Liver (tissue), 3 donors: ENCODE data around the gene MAPKBP1.

Experiments used
- EGR1 ChIP-seq, 2 donors: IDR thresholded peaks; 2 replicates each; pipeline ENCODE4 v1.6.1; 2016 to 2018; ENCODE audit warnings: antibody characterized with exemption in 2 of 2, low read depth in 2 of 2
- FOXA1 ChIP-seq: IDR thresholded peaks from 2 replicates; pipeline ENCODE4 v1.6.1; 2016; ENCODE audit warnings: antibody characterized with exemption
- GABPA ChIP-seq, 2 donors: IDR thresholded peaks in 1 of 2; conservative IDR thresholded peaks in 1 of 2; 2 replicates each; pipeline ENCODE4 v1.6.1; 2016; ENCODE audit warnings: antibody characterized with exemption in 2 of 2, mild to moderate bottlenecking in 1 of 2, moderate library complexity in 1 of 2
- RAD21 ChIP-seq, 2 donors: IDR thresholded peaks; 2 replicates each; pipeline ENCODE4 v1.6.1; 2016; ENCODE audit warnings: antibody characterized with exemption in 2 of 2, mild to moderate bottlenecking in 2 of 2
- SP1 ChIP-seq: IDR thresholded peaks from 2 replicates; pipeline ENCODE4 v1.6.1; 2018; ENCODE audit warnings: antibody characterized with exemption, mild to moderate bottlenecking
- TAF1 ChIP-seq: conservative IDR thresholded peaks from 2 replicates; pipeline ENCODE4 v1.6.1; 2016; ENCODE audit warnings: antibody characterized with exemption, mild to moderate bottlenecking
- YY1 ChIP-seq: IDR thresholded peaks from 2 replicates; pipeline ENCODE4 v1.6.1; 2016; ENCODE audit warnings: antibody characterized with exemption, mild to moderate bottlenecking
- TF ChIP-seq, protein P1 (sequence below): fragments of 150-350 bp; IDR thresholded peaks from 2 replicates; pipeline ENCODE4 v1.5.1; 2017; ENCODE audit warnings: improper control_type of control experiment, low read depth, low read length; ENCODE audit not compliant: missing input control
- TF ChIP-seq, protein P2 (sequence below): IDR thresholded peaks from 2 replicates; pipeline ENCODE4 v1.6.1; 2016; ENCODE audit warnings: antibody characterized with exemption
- TF ChIP-seq, protein P3 (sequence below): IDR thresholded peaks from 2 replicates; pipeline ENCODE4 v1.6.1; 2016; ENCODE audit warnings: antibody characterized with exemption
- donor health status: healthy.
- donor health status: healthy.

DNA sequence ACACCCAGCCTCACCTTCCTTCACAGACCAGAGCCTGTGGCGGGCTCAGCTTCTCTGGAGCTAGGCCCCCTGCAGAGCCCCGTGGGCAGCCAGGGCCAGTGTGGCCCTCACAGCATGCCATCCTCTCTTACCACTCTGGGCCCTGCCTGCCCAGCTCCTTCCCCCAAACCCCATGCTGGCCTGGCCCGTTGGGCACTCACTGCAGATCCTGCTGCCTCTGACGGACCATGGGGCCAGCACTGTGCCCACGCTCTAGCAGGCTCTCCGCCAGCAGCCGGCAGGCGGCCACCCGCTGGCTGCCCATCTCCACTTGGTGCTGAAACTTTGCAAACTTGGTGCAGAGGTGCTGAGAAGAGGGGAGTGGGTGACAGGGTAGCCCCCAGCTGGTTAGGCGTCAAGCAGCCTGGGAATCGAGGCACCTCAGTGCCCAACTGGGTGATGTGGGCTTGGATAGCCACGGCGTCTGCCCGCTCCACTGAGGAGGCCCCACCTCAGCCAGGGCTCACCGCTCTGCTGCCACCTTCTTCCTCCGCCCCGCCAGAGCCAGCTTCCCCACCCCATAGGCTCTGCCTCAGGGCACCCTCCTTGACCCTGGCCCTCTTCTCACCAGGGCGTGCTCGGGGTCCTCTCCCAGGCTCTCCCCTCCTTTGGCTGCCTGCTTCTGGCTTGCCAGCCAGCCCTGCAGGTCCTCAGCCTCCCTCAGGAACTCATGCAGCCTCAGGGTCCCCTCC is 97.1 kb downstream of the MAPKBP1 start:
- TF ChIP-seq, protein P1, sequence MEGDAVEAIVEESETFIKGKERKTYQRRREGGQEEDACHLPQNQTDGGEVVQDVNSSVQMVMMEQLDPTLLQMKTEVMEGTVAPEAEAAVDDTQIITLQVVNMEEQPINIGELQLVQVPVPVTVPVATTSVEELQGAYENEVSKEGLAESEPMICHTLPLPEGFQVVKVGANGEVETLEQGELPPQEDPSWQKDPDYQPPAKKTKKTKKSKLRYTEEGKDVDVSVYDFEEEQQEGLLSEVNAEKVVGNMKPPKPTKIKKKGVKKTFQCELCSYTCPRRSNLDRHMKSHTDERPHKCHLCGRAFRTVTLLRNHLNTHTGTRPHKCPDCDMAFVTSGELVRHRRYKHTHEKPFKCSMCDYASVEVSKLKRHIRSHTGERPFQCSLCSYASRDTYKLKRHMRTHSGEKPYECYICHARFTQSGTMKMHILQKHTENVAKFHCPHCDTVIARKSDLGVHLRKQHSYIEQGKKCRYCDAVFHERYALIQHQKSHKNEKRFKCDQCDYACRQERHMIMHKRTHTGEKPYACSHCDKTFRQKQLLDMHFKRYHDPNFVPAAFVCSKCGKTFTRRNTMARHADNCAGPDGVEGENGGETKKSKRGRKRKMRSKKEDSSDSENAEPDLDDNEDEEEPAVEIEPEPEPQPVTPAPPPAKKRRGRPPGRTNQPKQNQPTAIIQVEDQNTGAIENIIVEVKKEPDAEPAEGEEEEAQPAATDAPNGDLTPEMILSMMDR, result no peak
- TF ChIP-seq, protein P2, sequence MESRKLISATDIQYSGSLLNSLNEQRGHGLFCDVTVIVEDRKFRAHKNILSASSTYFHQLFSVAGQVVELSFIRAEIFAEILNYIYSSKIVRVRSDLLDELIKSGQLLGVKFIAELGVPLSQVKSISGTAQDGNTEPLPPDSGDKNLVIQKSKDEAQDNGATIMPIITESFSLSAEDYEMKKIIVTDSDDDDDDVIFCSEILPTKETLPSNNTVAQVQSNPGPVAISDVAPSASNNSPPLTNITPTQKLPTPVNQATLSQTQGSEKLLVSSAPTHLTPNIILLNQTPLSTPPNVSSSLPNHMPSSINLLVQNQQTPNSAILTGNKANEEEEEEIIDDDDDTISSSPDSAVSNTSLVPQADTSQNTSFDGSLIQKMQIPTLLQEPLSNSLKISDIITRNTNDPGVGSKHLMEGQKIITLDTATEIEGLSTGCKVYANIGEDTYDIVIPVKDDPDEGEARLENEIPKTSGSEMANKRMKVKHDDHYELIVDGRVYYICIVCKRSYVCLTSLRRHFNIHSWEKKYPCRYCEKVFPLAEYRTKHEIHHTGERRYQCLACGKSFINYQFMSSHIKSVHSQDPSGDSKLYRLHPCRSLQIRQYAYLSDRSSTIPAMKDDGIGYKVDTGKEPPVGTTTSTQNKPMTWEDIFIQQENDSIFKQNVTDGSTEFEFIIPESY, result no peak
- no peak for TF ChIP-seq RAD21 (IDR thresholded peaks at IDR 0.05)
- no peak for TF ChIP-seq TAF1
- TF ChIP-seq, protein P3, sequence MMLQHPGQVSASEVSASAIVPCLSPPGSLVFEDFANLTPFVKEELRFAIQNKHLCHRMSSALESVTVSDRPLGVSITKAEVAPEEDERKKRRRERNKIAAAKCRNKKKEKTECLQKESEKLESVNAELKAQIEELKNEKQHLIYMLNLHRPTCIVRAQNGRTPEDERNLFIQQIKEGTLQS, result no peak
- TF ChIP-seq GABPA (IDR thresholded peaks at IDR 0.05 in 1 of 2, conservative IDR thresholded peaks at IDR 0.05 in 1 of 2), result no peak
- TF ChIP-seq EGR1 (IDR thresholded peaks at IDR 0.05; ENCODE audit: low read depth in 2 of 2), result no peak
- TF ChIP-seq YY1, result no peak
- no peak for TF ChIP-seq SP1
- no peak for TF ChIP-seq FOXA1
